ENCODE measurements around the gene FILIP1L.

DNA sequence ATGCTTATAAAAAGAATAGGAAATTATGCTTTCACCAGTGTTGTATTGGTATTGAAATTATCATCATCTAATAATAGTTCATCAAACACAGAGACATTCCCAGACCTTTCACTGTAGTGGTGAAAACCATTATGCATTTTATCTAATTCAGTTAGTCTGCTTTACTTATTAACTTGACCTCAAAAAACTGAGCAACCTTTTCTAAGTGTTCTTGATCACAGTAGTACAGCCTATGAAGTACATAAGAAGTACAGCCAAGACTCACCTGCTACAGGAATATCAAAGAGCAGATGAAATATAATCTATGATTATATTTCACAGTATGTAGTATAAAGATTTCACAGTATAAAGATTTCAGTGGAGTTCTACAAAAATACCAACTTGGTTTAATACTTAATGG, 75.2 kb downstream of the FILIP1L start:
- TF ChIP-seq ZNF8 (CRISPR knock-in tag; IDR thresholded peaks at IDR 0.05) (no peak), ESRRG (CRISPR knock-in tag; IDR thresholded peaks at IDR 0.05) (no peak), PPARA (CRISPR knock-in tag; IDR thresholded peaks at IDR 0.05; ENCODE audit: borderline replicate concordance) (no peak), ISL1 (CRISPR knock-in tag; IDR thresholded peaks at IDR 0.05) (no peak)
